HG02759 (cell line): Measurements from ENCODE around the gene SP1.
"Not testable (repeated sequence)": the region's sequence is repeated elsewhere in the genome, so short reads cannot be mapped to it uniquely, and the experiment has no call there.

ENCODE experiments used
- ATAC-seq: cut with Tn5 transposase; IDR thresholded peaks from one replicate; pipeline ENCODE4 v1.9.1; 2021; ENCODE audit warnings: mild to moderate bottlenecking, moderate library complexity; ENCODE audit not compliant: unreplicated experiment

Gene SP1

DNA sequence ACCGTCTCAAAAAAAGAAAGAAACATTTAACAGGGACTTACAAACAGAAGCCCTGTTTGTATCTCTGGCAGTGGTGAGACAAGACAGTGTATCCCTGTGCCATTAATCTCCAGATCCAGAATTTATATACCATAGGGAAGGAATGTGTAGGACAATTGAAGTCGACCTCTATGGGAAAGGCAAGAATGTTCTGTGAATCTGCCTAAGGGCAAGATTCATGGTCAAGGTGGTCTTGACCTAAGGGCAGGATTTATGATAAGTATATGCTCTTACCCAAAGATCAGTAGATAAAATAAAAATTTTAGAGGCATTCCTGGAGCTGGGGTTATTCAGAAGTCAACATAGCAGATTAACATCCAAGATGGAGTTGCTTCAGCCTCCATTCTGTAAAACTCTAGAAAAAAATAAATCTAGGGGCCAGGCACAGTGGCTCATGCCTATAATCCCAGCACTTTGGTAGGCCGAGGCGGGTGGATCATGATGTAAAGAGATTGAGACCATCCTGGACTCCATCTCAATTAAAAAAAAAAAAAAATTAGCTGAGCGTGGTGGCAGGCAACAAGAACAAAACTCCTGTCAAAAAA lies 21.0 kb upstream of the SP1 start:
- no peak for ATAC-seq

DNA sequence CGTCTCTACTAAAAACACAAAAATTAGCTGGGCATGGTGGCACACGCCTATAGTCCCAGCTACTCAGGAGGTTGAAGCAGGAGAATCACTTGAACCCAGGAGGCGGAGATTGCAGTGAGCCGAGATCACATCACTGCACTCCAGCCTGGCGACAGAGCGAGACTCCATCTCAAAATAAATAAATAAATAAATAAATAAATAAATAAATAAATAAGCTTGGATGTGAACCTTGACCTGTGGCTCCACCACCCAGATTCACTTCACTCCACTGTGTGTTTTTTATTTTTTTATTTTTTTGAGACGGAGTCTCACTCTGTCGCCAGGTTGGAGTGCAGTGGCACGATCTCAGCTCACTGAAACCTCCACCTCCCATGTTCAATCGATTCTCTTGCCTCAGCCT lies 18.3 kb upstream of the SP1 start:
- ATAC-seq, result not testable (repeated sequence)

DNA sequence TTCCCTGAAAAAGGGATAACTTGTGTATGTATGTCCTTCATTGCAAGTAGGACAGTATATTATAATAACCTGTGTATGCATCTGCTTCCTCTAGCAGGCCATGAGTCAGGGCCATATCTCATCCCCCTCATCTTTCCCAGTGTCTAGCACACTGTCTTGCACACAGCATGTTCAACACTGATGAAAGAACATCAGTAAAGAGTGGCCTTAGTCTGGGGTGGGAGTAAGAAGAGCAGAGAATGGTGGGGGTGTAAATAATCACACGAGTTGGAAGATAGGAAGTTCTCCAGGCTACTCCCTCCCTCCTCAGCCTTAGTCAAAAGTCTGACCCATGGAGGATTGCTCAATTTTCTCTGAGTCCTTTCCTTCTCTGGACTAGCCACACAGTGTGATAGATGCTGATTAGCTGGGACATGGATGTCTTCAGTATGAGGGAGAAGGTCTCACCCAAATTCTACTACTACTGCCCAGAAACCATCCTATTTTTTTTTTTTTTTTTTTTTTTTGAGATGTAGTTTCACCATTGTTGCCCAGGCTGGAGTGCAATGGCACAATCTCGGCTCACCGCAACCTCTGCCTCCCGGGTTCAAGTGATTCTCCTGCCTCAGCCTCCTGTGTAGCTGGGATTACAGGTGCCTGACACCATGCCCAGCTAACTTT lies 14.6 kb upstream of the SP1 start:
- no peak for ATAC-seq

DNA sequence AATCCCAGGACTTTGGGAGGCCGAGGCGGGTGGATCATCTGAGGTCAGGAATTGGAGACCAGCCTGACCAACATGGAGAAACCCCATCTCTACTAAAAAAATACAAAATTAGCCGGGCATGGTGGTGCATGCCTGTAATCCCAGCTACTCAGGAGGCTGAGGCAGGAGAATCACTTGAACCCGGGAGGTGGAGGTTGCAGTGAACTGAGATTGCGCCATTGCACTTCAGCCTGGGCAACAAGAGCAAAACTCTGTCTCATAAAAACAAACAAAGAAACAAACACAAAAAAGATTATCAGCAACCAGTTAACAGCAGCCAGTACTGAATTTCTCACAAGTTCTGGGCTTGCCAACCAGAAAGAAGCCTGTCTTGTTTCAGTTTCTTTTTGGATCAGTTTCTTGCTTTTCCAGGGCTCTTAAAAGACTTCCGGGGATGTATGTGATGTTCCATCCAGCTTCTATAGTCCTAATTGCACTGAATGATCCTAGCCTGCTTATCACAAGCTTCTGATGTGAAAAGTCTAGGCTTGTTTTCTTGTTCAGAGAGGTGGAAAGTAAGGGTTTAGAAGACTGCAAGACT lies 6.3 kb upstream of the SP1 start:
- not testable (repeated sequence) for ATAC-seq

DNA sequence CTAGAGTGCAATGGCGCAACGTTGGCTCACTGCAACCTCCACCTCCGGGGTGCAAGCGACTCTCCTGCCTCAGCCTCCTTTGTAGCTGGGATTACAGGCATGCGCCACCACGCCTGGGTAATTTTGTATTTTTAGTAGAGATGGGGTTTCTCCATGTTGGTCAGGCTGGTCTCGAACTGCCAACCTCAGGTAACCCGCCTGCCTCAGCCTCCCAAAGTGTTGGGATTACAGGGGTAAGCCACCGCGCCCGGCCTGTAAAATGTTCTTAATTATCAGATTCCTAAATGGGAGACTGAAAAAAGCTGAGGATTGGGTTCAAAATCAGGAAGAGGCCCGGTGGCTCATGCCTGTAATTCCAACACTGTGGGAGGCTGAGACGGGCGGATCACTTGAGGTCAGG lies 5.7 kb upstream of the SP1 start:
- not testable (repeated sequence) for ATAC-seq

DNA sequence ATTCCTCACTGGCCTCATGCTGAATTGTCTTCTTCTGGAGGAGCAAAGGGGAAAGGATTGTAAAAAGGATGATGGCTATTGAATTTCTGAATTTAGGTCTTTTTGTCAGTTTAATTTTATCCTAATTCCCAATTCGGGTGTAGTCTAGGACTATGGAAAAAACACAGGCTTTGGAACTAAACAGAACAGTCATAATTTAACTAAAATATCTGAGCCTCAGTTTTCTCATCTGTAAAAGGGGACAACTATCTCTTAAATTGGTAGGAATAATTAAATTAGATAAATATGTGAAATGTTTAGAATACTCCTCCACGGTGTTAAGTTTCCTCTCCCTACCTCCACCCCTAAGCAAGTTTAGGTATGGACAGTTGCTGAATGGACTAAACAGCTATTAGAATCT lies 3.2 kb upstream of the SP1 start:
- ATAC-seq, result no peak

DNA sequence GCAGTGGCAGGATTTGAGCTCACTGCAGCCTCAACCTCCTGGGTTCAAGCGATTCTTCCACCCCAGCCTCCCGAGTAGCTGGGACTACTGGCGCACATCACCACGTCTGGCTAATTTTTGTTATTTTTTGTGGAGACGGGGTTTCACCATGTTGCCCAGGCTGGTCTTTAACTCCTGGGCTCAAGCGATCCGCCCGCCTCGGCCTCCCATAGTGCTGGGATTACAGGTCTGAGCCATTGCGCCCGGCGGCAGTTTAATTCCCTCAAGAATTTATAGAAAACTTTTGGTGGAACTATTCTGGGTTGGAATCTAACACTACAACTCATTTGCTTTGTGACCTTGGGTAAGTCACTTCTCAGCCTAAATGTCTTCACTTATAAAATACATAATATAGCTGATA lies 1.8 kb upstream of the SP1 start:
- no peak for ATAC-seq

DNA sequence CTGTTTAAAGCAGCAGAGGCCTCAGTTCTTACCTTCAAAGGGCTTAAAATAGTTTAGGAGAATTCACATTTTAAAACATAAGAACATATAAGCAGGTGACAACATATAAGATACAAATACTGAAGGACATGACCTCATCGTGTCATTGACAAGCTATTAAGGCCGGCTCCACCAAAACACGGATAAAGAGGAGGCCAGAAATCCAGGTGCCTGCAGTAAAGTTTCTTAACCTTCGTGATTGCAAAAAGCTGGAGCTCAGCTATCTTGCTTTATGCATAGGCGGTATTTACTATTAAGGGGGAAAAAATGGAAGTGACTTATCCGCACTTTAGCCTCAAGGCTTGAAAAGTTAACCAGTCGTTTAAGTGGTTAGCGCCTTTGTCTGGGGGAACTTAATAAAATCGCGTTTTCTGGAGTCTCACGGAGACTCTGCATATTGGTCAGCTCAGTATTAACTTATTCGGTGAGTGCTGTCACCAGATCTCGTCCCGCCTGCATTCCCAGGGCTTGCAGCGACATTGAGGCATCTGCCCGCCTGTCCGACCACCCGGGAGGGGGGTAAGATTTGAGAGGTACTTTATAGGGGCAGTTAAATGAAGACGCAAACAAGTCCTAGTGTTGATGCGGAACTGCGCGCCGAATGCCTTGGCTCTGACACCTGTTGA lies 1.1 kb upstream of the SP1 start:
- no peak for ATAC-seq

DNA sequence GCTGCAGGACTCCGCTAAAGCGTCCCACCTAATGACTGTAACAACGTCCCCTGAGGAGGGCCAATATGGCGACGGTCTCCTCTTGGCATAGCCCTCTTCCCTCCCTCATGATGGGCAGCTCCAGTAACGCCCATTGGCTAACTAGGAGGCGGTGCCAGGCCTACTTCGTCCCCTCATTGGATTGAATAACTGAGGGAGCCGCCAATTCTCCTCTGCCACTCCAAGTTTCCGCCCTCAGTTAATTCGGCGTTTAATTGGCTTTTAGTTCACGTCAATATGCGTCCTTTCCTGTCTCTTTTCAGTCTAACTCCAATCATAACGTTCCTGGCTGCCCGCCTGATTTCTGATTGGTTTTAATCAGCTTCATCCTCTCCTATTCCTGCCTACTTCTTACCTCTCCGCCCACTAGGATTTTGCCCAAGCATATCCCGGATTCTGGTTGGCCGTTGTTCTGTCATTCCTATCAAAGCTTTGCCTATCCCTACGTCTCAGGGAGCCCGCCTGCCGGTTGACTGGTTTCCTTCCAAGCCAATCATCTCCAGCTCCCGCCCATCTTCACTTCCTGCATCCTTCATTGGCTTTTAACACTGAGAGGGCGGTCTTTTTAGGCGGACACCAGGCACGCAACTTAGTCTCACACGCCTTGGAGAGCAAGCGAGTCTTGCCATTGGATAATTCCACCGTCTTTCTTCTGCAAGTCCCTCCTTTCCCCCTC lies 430 bp upstream of the SP1 start:
- peak; percentile 66 for ATAC-seq

DNA sequence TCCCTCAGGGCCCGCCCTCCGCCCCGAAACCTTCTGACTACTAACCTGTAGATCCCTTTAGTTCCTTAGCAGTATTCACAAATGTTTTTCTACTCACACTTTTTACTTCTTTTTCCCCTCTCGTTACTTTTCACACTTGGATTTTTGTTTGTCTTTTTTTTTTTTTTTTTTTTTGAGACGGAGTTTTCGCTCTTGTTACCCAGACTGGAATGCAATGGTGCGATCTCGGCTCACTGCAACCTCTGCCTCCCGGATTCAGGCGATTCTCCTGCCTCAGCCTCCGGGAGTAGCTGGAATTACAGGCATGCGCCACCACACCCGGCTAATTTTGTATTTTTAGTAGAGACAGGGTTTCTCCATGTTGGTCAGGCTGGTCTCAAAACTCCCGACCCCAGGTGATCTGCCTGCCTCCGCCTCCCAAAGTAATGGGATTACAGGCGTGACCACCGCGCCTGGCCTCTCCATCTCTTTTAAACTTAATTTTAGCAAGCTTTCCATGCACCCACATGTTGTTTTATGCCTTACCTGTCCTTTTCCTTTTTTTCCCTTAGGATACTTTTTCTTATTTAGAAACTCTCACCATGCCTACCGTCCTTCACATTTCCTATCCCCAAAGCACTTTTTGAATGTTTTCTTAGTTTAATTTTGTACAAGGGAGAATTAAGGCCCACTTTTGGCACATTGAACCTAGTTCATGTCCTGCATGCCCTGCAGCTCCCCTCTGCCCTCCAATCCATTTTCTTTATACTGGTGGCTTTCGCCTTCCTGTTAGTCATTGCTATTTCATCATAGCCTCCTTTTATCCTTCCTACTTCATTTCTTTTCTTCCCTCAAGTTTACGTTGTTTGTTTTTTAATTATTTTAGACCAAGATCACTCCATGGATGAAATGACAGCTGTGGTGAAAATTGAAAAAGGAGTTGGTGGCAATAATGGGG lies 1.1 kb downstream of the SP1 start:
- no peak for ATAC-seq

DNA sequence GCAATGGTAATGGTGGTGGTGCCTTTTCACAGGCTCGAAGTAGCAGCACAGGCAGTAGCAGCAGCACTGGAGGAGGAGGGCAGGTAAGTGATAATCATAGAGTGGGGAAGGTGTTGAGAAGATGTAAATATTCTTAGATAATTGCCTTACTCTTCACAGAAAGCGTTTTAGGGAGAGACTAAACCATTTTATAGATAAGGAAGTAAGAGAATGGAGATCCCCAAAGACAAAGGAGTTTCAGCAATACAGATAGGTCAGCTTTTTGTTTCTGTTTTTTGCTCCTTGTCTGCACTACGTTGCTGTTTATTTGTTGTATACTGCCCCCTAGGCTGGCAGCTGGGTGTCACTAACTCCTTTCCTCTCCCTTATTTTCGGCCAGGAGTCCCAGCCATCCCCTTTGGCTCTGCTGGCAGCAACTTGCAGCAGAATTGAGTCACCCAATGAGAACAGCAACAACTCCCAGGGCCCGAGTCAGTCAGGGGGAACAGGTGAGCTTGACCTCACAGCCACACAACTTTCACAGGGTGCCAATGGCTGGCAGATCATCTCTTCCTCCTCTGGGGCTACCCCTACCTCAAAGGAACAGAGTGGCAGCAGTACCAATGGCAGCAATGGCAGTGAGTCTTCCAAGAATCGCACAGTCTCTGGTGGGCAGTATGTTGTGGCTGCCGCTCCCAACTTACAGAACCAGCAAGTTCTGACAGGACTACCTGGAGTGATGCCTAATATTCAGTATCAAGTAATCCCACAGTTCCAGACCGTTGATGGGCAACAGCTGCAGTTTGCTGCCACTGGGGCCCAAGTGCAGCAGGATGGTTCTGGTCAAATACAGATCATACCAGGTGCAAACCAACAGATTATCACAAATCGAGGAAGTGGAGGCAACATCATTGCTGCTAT lies 2.0 kb downstream of the SP1 start:
- ATAC-seq, result no peak

DNA sequence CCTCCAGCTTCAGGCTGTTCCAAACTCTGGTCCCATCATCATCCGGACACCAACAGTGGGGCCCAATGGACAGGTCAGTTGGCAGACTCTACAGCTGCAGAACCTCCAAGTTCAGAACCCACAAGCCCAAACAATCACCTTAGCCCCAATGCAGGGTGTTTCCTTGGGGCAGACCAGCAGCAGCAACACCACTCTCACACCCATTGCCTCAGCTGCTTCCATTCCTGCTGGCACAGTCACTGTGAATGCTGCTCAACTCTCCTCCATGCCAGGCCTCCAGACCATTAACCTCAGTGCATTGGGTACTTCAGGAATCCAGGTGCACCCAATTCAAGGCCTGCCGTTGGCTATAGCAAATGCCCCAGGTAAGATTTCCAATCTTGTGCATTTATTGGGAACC lies 3.3 kb downstream of the SP1 start:
- no peak for ATAC-seq

DNA sequence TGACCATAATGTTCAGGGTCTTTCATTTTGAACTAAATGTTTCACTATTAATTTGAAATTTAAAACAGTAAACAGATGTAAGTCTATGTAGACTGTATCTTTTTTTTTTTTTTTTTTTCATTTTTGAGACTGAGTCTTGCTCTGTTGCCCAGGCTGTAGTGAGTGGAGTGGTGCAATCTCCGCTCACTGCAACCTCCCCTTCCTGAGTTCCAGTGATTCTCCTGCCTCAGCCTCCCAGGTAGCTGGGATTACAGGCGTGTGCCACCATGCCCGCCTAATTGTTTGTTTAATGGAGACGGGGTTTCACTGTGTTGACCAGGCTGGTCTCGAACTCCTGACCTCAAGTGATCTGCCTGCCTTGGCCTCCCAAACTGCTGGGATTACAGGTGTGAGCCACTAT lies 6.4 kb downstream of the SP1 start:
- ATAC-seq, result not testable (repeated sequence)

DNA sequence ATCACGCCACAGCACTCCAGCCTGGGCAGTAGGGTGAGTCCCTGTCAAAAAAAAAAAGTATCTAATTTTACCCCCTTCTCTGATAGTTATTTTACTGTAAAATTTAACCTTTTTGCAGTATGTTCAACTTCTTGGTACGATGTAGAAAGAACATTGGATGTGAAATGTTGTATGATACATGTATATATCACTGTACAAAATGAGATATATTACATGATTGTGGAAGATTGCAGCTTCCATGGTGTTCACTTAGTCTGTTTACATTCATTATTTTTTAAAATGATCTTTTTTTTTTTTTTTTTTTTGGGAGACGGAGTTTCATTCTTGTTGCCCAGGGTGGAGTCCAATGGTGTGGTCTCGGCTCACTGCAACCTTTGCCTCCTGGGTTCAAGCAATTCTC lies 9.0 kb downstream of the SP1 start:
- ATAC-seq, result no peak

DNA sequence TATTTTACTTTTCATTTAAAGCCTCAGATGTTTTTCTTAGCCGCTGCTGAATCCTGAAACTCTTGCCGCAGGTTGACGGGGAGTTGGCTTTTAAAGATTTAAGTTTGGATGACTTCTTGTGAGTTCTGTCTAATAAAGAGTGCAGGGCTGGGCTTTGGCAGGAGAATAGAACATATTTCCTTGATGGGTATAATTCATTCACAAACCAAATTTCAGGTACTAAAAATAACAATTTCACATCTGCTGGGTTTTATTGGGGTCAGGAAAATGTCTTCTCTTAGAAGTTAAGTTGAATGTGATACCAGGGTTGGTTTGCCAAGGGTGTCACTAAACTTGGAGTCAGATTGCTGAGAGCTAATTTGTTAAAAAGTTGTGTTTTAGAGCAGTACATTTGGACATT lies 9.7 kb downstream of the SP1 start:
- ATAC-seq, result no peak

DNA sequence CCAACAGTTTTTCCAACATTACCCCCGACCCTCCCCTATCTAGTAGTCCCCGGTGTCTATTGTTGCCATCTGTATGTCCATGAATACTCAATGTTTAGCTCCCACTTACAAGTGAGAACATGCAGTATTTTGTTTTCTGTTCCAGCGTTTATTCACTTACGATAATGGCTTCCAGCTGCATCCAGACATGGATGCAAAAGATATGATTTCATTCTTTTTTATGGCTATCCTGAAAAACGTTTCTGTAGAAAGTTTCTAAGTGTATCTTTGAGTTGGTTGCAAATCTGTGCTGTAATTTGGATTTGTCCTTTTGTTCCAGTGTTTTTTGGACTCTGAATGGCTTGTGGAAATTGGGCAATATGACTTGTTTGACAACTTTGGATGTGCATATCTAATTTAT lies 11.7 kb downstream of the SP1 start:
- no peak for ATAC-seq

DNA sequence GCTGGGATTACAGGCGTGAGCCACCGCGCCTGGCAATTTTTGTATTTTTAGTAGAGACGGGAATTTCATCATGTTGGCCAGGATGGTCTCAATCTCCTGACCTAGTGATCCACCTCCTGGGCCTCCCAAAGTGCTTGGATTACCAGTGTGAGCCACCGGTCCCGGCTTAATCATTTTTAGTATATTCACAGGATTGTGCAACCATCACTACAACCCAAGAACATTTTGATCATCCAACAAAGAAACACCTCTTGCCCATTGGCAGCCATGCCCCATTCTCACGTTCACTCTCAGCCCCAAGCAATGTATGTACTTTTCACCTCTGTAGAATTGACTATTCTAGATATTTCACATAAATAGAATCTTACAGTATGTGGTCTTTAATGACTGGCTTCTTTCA lies 19.9 kb downstream of the SP1 start:
- no peak for ATAC-seq

DNA sequence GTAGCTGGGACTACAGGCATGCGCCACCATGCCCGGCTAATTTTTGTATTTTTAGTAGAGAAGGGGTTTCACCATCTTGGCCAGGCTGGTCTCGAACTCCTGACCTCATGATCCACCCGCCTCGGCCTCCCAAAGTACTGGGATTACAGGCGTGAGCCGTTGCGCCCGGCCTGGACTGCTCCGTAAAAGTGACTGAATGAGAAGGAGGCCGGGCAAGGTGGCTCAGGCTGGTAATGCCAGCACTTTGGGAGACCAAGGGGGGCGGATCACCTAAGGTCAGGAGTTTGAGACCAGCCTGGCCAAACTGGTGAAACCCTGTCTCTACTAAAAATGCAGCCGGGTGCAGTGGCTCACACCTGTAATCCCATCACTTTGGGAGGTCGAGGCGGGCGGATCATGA lies 22.4 kb downstream of the SP1 start:
- ATAC-seq, result not testable (repeated sequence)

DNA sequence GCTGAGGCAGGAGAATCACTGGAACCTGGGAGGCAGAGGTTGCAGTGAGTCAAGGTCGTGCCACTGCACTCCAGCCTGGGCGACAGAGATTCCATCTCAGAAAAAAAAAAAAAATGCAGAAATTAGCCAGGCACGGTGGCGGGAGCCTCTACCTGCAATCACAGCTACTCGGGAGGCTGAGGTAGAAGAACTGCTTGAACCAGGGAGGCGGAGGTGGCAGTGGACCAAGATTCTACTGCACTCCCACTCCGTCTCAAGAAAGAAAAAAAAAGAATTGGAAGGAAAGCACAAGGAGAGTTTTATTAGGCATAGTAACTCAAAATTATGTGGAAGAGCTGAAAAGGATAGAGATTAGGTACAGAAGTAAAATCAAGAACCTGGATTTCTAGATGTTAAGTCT lies 22.9 kb downstream of the SP1 start:
- no peak for ATAC-seq
